HG03103 (cell line): ENCODE results near the gene GPN2.
"Not testable (repeated sequence)": the region's sequence is repeated elsewhere in the genome, so short reads cannot be mapped to it uniquely, and the experiment has no call there.

ENCODE experiments used
- ATAC-seq: cut with Tn5 transposase; IDR thresholded peaks from one replicate; pipeline ENCODE4 v1.9.1; 2021; ENCODE audit warnings: low read depth; ENCODE audit not compliant: unreplicated experiment

GPN2 gene

DNA sequence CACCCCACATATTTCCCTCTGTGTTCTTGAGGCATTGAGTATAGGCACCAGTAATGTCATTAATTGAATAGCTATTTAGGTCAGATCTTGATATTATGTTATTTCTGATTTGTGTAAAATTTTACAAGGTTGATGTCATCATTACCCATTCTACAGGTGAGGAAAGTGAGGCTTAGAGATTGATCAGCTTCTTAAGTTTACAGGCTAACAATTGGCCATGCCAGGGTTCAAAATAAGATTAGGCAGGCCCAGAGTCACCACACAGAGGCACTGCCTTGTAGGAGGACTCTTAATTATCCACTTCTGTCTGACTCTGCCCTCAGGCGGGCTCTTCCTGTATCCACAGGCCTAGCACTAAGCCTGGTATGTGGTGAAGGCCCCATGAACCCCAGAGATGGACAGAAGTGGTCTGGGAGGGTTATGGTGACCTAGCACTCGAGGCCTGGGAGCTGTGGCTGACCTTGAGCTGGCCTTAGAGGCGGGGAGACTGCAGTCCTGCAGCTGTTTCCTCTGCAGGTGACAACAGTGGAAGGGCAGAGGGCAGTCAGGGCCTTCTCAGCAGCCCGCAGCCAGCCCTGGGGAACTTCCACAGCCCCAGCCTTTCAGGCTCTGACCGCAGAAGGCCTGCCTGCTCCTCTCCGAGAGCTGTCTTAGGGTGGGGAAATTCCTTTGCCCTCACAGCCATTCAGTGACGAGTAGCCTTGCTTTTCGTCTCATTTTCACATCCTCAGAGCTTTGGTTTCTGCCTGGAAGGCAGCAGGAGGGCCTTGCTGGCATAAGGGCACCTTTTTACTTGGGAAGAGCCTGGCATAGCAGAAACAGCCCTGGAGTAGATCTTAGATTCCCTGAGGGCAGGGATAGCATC lies 51.4 kb downstream of the GPN2 start:
- ATAC-seq = peak; percentile 84

- ATAC-seq = not testable (repeated sequence)
Measured at GRCh38 chr1:26837665-26838064, 52.4 kb downstream of the GPN2 start.

DNA sequence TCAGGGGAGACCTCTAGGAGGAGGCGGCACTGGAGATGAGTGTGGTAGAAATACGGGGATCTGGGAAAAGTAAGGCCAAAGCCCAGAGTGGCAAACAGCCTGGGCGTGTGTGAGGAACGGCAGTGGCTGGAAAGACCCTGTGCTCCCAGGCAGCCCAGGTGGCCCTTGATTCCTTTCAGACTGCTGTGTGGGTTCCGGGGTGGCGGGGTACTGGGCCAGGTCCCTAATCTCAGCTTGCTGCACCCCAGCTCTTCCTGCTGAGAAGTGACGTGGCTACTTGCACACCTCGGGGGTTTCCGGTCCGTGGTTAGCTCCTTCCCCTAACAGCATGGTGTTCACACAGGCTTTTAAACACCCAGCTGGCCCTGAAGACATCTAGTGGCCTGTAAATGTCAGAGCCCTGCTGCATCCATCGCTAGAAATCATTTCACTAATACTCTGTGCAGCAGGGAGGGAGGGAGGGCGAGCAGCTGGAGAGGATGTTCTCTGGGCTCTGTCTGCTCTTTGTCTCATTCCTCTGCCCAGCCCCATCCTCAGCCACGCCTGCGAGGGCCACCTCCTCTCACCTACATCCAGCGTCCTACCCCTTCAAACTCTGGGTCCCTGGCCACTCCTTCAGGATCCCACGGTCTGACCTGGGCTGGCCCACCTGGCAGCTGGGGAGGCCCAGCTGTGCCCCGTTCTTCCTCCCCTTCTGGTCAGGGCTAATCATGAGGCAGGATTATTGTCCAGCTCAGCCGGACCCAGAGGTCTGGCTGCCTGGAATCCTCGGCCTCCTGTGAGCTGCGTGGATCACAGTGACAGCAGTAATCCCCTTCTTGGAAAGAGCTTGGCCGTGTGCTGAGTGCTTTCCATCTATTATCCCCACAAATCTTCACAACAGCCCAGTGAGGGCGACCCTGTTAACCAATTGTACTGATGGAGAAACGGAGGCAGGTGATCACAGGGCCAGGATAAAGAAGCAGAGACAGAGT lies 56.4 kb downstream of the GPN2 start:
- peak; percentile 76 for ATAC-seq

- ATAC-seq = no peak
Measured at GRCh38 chr1:26832249-26832960, 57.7 kb downstream of the GPN2 start.

DNA sequence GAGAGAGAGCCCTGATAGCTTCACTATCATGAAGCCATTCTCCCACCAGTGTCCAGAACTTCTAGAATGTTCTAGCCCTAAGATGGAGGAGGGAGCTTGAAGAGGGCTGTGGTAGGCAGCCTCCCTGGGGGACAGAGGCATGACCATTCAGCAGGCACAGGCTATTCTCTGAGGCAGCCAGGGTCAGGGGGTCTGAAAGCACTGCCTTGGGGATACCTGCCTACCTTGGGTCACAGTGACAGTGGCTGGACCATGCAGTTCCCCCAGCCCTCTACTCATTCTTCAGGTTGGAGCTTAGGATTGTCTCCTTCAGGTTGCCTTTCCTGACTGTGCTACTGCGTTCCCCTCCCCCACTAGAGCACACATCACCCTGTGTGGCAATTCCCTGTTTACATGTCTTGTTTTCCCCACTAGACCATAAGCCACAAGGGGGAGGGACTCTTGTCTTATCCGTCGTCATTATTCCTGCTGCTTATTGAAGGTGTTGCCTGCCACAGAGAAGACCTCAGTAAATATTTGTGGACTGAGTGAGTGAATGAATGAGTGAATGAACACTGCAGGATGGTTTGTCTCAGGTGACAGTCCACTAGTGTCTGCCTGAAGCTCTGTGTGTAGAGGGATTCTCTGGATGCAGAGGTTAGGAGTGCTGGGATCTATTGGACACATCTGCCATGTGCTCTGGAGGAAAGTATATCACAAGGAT lies 58.4 kb downstream of the GPN2 start:
- ATAC-seq = no peak

- ATAC-seq = no peak
Measured at GRCh38 chr1:26831059-26831458, 59.0 kb downstream of the GPN2 start.

DNA sequence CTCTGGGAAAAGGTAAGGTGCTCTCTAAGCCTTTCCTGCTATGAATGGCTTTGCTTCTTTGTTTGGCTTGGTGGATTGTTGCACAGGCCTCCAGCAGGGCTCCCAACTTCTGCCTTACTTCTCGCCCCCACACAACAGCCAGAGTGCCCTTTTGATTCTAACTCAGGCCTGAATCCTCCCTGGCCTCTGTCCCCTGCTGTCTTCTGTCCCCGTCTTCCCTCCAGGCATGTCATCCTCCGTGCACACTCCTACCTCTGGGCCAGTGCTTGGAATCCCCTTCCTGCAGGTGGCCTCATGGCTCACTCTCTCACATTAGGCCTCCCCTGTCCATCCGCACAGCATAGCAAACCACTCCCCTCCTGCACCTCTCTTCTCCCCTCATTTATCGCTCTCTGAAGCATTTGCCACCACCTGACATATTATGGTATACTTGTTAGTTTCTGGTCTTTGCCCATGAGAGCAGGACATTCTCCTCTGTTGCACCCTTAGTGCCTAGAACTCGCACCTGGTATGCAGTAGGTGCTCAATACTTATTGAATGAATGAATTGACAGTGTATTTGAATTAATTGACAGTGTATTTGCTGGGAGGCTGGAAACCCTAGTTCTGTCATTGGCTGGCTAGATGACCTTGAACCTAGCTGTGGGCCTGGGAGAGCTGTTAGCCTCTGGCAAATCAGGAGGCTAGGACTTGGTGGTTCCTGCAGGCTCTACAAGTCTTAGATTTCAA lies 60.7 kb downstream of the GPN2 start:
- ATAC-seq = no peak

GRCh38 chr1:26828411-26828991 lies 61.6 kb downstream of the GPN2 start:
- ATAC-seq = no peak

DNA sequence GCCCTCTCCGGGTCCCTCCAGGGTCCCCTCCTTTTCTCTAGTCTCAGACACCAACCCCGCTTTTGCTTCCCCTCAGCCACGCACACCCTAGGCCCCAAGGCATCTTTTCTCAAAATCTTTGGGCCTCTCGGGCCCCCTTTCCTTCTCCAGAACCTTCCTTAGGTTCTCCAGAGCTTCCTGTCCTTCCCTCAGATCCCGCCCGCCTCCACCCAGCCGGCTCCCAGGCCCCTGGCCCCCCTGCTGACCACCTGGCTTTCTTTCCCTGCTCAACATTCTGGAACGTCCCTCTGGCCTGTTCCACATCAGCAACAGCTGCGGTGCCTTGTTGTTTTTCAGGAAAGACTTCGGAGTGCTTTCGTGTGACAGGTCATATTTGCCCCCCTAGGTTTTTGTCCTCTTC lies 62.4 kb downstream of the GPN2 start:
- ATAC-seq = no peak

GRCh38 chr1:26827106-26827604 lies 62.9 kb downstream of the GPN2 start:
- peak; percentile 3 for ATAC-seq

DNA sequence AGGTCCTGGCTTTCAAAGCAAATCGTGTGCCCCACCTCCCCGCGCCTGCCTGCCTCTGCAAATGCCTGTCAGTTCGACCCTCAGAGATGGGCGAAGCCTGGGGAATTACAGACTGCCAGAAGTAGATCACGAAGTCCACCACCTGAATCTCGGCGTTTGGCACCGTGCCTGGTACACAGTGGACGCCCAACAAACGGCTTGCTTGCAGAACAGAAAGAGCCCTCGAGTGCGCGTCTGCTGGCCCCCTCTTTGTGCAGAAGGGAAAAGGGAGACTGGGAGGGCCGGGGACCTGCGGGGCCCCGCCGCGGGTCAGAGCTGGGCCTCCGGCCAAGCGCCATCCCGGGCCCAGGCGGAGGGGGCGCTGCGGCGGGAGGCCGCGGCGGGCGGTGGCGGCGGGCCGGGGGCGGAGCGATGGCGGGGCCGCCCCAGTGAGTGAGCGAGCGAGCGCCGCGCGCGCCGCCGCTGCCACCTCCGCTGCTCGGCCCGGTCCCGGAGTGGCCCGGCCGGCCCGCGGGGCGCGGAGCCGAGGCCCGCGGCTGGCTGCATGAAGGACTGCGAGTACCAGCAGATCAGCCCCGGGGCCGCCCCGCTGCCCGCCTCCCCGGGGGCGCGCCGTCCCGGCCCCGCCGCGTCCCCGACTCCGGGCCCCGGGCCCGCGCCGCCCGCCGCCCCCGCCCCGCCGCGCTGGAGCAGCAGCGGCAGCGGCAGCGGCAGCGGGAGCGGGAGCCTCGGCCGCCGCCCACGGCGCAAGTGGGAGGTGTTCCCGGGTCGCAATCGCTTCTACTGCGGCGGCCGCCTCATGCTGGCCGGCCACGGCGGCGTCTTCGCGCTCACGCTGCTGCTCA lies 63.6 kb downstream of the GPN2 start, which contains the start of gene ZDHHC18:
ZDHHC18 (plus strand) TSS at position 428 of the 845 bp plus-strand sequence; CDS start at position 545, 117 bp downstream.
- peak; percentile 43 for ATAC-seq
